HCEC 1CT (cell line): Measurements from ENCODE around the gene FOXQ1.
"Not testable (repeated sequence)": the region's sequence is repeated elsewhere in the genome, so short reads cannot be mapped to it uniquely, and the experiment has no call there.

Experiments
- DNase-seq: peaks from one replicate; pipeline ENCODE4 v3.0.0-alpha.2; 2017

The FOXQ1 gene

GRCh38 chr6:1291381-1291780 lies 20.5 kb upstream of the FOXQ1 start:
- DNase-seq, result no peak

GRCh38 chr6:1295420-1295819 lies 16.5 kb upstream of the FOXQ1 start:
- DNase-seq, result no peak

GRCh38 chr6:1296079-1296478 lies 15.8 kb upstream of the FOXQ1 start:
- no peak for DNase-seq

- DNase-seq, result peak; percentile 58
Observed at GRCh38 chr6:1296542-1296941, 15.4 kb upstream of the FOXQ1 start.

- DNase-seq, result peak; percentile 64
Observed at GRCh38 chr6:1297746-1298145, 14.2 kb upstream of the FOXQ1 start.

- no peak for DNase-seq
Observed at GRCh38 chr6:1298768-1299167, 13.1 kb upstream of the FOXQ1 start.

GRCh38 chr6:1306133-1306532 lies 5.8 kb upstream of the FOXQ1 start:
- no peak for DNase-seq

- no peak for DNase-seq
Observed at GRCh38 chr6:1309366-1309765, 2.5 kb upstream of the FOXQ1 start.

GRCh38 chr6:1310628-1311399 lies 1.1 kb upstream of the FOXQ1 start:
- no peak for DNase-seq

GRCh38 chr6:1312203-1312472 lies 240 bp downstream of the FOXQ1 start:
- DNase-seq, result no peak

- DNase-seq, result peak; percentile 15
Observed at GRCh38 chr6:1312473-1313367, 822 bp downstream of the FOXQ1 start.

- DNase-seq, result no peak
Observed at GRCh38 chr6:1313384-1313766, 1.5 kb downstream of the FOXQ1 start.

GRCh38 chr6:1313767-1314503 lies 2.0 kb downstream of the FOXQ1 start:
- DNase-seq, result no peak

GRCh38 chr6:1314617-1315016 lies 2.7 kb downstream of the FOXQ1 start:
- no peak for DNase-seq

GRCh38 chr6:1315201-1315559 lies 3.3 kb downstream of the FOXQ1 start:
- no peak for DNase-seq

- DNase-seq, result no peak
Observed at GRCh38 chr6:1315560-1316386, 3.9 kb downstream of the FOXQ1 start.

- DNase-seq, result no peak
Observed at GRCh38 chr6:1316489-1316971, 4.6 kb downstream of the FOXQ1 start.

GRCh38 chr6:1317302-1317815 lies 5.5 kb downstream of the FOXQ1 start:
- no peak for DNase-seq

- no peak for DNase-seq
Observed at GRCh38 chr6:1318036-1318435, 6.1 kb downstream of the FOXQ1 start.

- not testable (repeated sequence) for DNase-seq
Observed at GRCh38 chr6:1318584-1318983, 6.7 kb downstream of the FOXQ1 start.

- peak; percentile 34 for DNase-seq
Observed at GRCh38 chr6:1321738-1322137, 9.8 kb downstream of the FOXQ1 start.

- no peak for DNase-seq
Observed at GRCh38 chr6:1322156-1322555, 10.3 kb downstream of the FOXQ1 start.
